GM12878 (cell line): Measurements from ENCODE around the gene ITGA7. TPM values are rescaled to one million over a fixed set of nuclear protein-coding genes. Genes with fewer than 3 reads are reported as not detected.
"Not testable (repeated sequence)": the region's sequence is repeated elsewhere in the genome, so short reads cannot be mapped to it uniquely, and the experiment has no call there.

ENCODE experiments used
- ATAC-seq: fragments of 200-7000 bp; cut with Tn5 transposase; 3 replicates; pipeline ENCODE4 v1.9.1; 2020; ENCODE audit warnings: mild to moderate bottlenecking, moderate library complexity
- BruUV-seq: library from RNA; stranded (reverse); fragments of 400-500 nt; replicated peaks from 2 replicates; lab custom pipeline; 2021; lab: Mats Ljungman, UMichigan
- CTCF ChIA-PET: fragments of 300-600 bp; sonication (Branson Sonifier 250); formaldehyde crosslinking; extraction: SDS; loops from one replicate; lab custom pipeline; 2021; ENCODE audit warnings: inconsistent platforms; lab: Yijun Ruan, JAX
- POLR2A ChIA-PET: fragments of 350-600 bp; formaldehyde crosslinking; extraction: SDS; loops from one replicate; lab custom pipeline; 2021; ENCODE audit warnings: inconsistent platforms; lab: Charles Lee
- RAD21 ChIA-PET: fragments of 300-600 bp; sonication (Branson Sonifier 250); formaldehyde crosslinking; loops from one replicate; lab custom pipeline; 2023; ENCODE audit warnings: antibody characterized with exemption; ENCODE audit not compliant: unreplicated experiment; lab: Charles Lee
- SMC1A ChIA-PET: fragments of 300-600 bp; sonication (Branson Sonifier 250); formaldehyde crosslinking; loops from one replicate; lab custom pipeline; 2023; ENCODE audit not compliant: unreplicated experiment, uncharacterized antibody; lab: Charles Lee
- DNase-seq: peaks from one replicate; pipeline ENCODE4 v3.0.0-alpha.2; 2011; ENCODE audit warnings: low read depth, low spot score
- FAIRE-seq: peaks from 3 replicates; lab custom pipeline; 2011; peaks lifted over from hg19 to GRCh38; lab: Jason Lieb, UNC
- H2AFZ ChIP-seq: 2 replicates; pipeline ENCODE4 v1.6.0; 2011; ENCODE audit warnings: low read depth, low read length, control low read depth; ENCODE audit not compliant: control insufficient read depth
- H3K27ac ChIP-seq: 2 replicates; pipeline ENCODE4 v1.5.1; 2011; ENCODE audit warnings: control low read depth; ENCODE audit not compliant: control insufficient read depth, insufficient read depth
- H3K27me3 ChIP-seq, 2 experiments: replicated peaks in 1 of 2; 2 replicates each; pipeline versions ENCODE4 v1.6.0 to v1.6.1; 2011; ENCODE audit warnings: low read length in 1 of 2; ENCODE audit not compliant: control insufficient read depth in 2 of 2, insufficient read depth in 2 of 2
- H3K36me3 ChIP-seq, 2 experiments: 2 replicates each; pipeline ENCODE4 v1.5.1; 2011; ENCODE audit warnings: low read length in 1 of 2; ENCODE audit not compliant: control insufficient read depth in 2 of 2, insufficient read depth in 2 of 2
- H3K4me1 ChIP-seq: 2 replicates; pipeline ENCODE4 v1.6.1; 2011; ENCODE audit warnings: mild to moderate bottlenecking, low read length, moderate library complexity, mixed read lengths; ENCODE audit not compliant: control insufficient read depth, insufficient read depth
- H3K4me2 ChIP-seq: 2 replicates; pipeline ENCODE4 v1.6.0; 2011; ENCODE audit warnings: control low read depth; ENCODE audit not compliant: control insufficient read depth, insufficient read depth
- H3K4me3 ChIP-seq: fragments of 200-600 bp; sonication (generic); 2 replicates; pipeline ENCODE4 v1.5.1; 2016
- H3K79me2 ChIP-seq: 2 replicates; pipeline ENCODE4 v1.6.0; 2011; ENCODE audit warnings: low read length; ENCODE audit not compliant: control insufficient read depth, insufficient read depth
- H3K9ac ChIP-seq: 2 replicates; pipeline ENCODE4 v1.8.0; 2011; ENCODE audit warnings: low read length, control low read depth, mixed read lengths; ENCODE audit not compliant: control insufficient read depth, insufficient read depth
- H3K9me3 ChIP-seq: replicated peaks from 3 replicates; pipeline ENCODE4 v1.5.1; 2011; ENCODE audit warnings: mild to moderate bottlenecking, low read length; ENCODE audit not compliant: control insufficient read depth, insufficient read depth
- H4K20me1 ChIP-seq: 2 replicates; pipeline ENCODE4 v1.6.0; 2011; ENCODE audit not compliant: control insufficient read depth, insufficient read depth
- SMAD1 ChIP-seq: fragments of 450-650 bp; IDR thresholded peaks from 2 replicates; pipeline ENCODE4 v1.6.1; 2018; ENCODE audit warnings: mild to moderate bottlenecking, low read depth; ENCODE audit not compliant: partially characterized antibody
- SPI1 ChIP-seq: IDR thresholded peaks from 2 replicates; pipeline ENCODE4 v1.6.1; 2011; ENCODE audit warnings: low read depth, mild to moderate bottlenecking, low read length, moderate library complexity, borderline replicate concordance; ENCODE audit not compliant: insufficient read depth
- WGBS: methylation state at CpG from one replicate; pipeline ENCODE4 v1.1.6; 2016; ENCODE audit warnings: low lambda C conversion rate; ENCODE audit not compliant: insufficient replicate concordance, insufficient coverage; ENCODE audit errors: missing lambda C conversion rate; 5-methylcytosine and 5-hydroxymethylcytosine counted together
- in situ Hi-C: fragments of 300-500 bp; cut with MboI; formaldehyde crosslinking; loops from 9 replicates; pipeline ENCODE4 v1.14.3; 2018; ENCODE audit warnings: mixed read lengths
- intact Hi-C: fragments of 100-400 bp; cut with micrococcal nuclease; formaldehyde crosslinking; loops from one replicate; pipeline ENCODE4 v1.14.2; 2022; ENCODE audit not compliant: unreplicated experiment
- polyA plus RNA-seq, 11 experiments: library from polyadenylated mRNA; depleted of rRNA in 4 of 11; unstranded in 6 of 11; stranded (reverse) in 5 of 11; fragments of >200 nt; fragmentation: Nextera tagmentation in 4 of 11; fragmentation: Illumina TruSeq in 1 of 11; extraction: Ambion mirVana in 4 of 11; extraction: Trizol in 1 of 11; gene quantifications; 1 replicate in 1 of 11; 2 replicates in 10 of 11; pipeline versions ENCODE4 v1.2.1 to v1.2.3, GENCODE V29; 2011 to 2016; ENCODE audit warnings: inconsistent platforms in 2 of 11, missing spikeins in 2 of 11, low read depth in 1 of 11
- total RNA-seq, 4 experiments: library from RNA; depleted of rRNA in 3 of 4; stranded (reverse); fragments of >200 nt in 3 of 4; fragmentation: Illumina TruSeq in 1 of 4; extraction: Trizol in 1 of 4; gene quantifications; 2 replicates each; pipeline versions ENCODE4 v1.2.1 to v1.2.3, GENCODE V29; 2013 to 2021

The ITGA7 gene
- total and polyA plus RNA-seq, 10 of the 15 experiments (the other 5 are each of a cell fraction or from before 2014, with no cell fraction given), result 0.18 to 5.1 (median 1.5) TPM

DNA sequence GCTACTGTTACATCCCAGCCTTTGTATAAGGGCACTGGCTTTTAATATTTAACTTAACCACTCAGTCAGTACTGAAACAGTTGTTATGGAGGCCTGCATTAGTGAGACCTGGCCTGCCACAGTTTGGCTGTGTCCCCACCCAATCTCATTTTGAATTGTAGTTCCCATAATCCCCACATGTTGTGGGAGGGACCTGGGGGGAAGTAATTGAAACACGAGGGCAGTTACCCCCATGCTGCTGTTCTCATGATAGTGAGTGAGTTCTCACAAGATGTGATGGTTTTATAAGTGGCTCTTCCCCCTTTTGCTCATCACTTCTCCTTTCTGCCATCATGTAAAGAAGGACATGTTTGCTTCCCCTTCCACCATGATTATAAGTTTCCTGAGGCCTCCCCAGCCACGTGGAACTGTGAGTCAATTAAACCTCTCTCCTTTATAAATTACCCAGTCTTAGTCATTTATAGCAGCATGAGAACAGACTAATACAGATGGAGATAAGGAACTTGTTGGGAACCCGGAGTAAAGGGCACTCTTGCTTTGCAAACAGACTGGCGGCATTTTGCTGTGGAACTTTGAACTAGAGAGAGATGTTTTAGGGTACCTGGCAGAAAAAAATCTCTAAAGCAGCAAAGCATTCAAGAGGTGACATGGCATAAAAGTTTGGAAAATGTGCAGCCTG, 56.9 kb downstream of the ITGA7 start:
- H3K36me3 ChIP-seq, H4K20me1 ChIP-seq, CTCF ChIA-PET, FAIRE-seq, ATAC-seq, intact Hi-C loops, DNase-seq, H3K79me2 ChIP-seq, H3K9ac ChIP-seq, H3K9me3 ChIP-seq, H3K27ac ChIP-seq, BruUV-seq, H3K4me3 ChIP-seq, in situ Hi-C loops, RAD21 ChIA-PET, H2AFZ ChIP-seq, H3K4me2 ChIP-seq, H3K27me3 ChIP-seq, H3K4me1 ChIP-seq, POLR2A ChIA-PET: not testable (repeated sequence)
- 0 out of 2 replicates have a peak, but pooled peaks have one; percentile 16 for TF ChIP-seq SPI1
- WGBS, result 1% methylated on average over 4 of the region's 4 CpGs
- SMC1A ChIA-PET, result interaction anchor here (0.8 kb wide), 1 partner anchor 36 kb away, joined by 3 read pairs; no protein-coding TSS in a partner anchor

- ChIA-PET SMC1A (interaction anchor here (0.8 to 4.7 kb wide), 3 partner anchors 10 to 90 kb away, joined by 3 to 35 read pairs (median 8); no protein-coding TSS in a partner anchor), POLR2A (interaction anchor here (0.9 kb wide), 1 partner anchor 82 kb away, joined by 3 read pairs; the partner anchor contains the start of gene CD63), RAD21 (interaction anchor here (0.8 to 1.3 kb wide), 3 partner anchors 82 to 654 kb away, joined by 3 to 4 read pairs (median 4); partner anchors contain the start of gene CD63), CTCF (interaction anchor here (0.9 to 5.0 kb wide), 11 partner anchors 10 to 151 kb away, joined by 3 to 109 read pairs (median 8); partner anchors contain the start of genes BLOC1S1 and OR10P1)
- peaks cover 8% of the 10 kb centered on the region; the same call in 2 of the 3 replicates for H3K9me3 ChIP-seq
- no peaks in the 10 kb centered on the region for H3K79me2 ChIP-seq
- DNase-seq (no peak), ATAC-seq (no peak), FAIRE-seq (no peak)
- peaks cover 17% of the 10 kb centered on the region for H3K4me1 ChIP-seq
- H3K9ac ChIP-seq, result no peak overlapping the region
- H4K20me1 ChIP-seq, result no peaks in the 10 kb centered on the region
- in situ Hi-C loops (no loop called here), intact Hi-C loops (no loop called here)
- WGBS, result 97% methylated on average over 5 of the region's 5 CpGs
- TF ChIP-seq SMAD1, result no peak
- no peak overlapping the region for H3K27ac ChIP-seq
- no peaks in the 10 kb centered on the region for H3K27me3 ChIP-seq
- peak overlapping the region; percentile 3; the same call in 1 of the 2 replicates for H2AFZ ChIP-seq
- no TSS peak for BruUV-seq
- no peak overlapping the region for H3K4me3 ChIP-seq
- no peaks in the 10 kb centered on the region for H3K36me3 ChIP-seq
- H3K4me2 ChIP-seq, result 0 out of 2 replicates have a peak overlapping the region, but pooled peaks have one; percentile 84
Observed at GRCh38 chr12:55647027-55647426, 60.7 kb downstream of the ITGA7 start.
